ENCODE data around the gene GABARAP.

Gene GABARAP

GRCh38 chr17:7280519-7281073, 38.3 kb upstream of the GABARAP start (continued):
- TF ChIP-seq ZNF544 (tag by site-specific recombination; IDR thresholded peaks at IDR 0.05): no peak
- TF ChIP-seq ZFP3 (tag by site-specific recombination; IDR thresholded peaks at IDR 0.05; ENCODE audit: low read depth): no peak
- no peak; the same call in 1 of the 2 replicates for TF ChIP-seq SP7 (tag by site-specific recombination; IDR thresholded peaks at IDR 0.05)
- TF ChIP-seq ZSCAN16 (tag by site-specific recombination; IDR thresholded peaks at IDR 0.05): no peak
- TF ChIP-seq, protein P1, sequence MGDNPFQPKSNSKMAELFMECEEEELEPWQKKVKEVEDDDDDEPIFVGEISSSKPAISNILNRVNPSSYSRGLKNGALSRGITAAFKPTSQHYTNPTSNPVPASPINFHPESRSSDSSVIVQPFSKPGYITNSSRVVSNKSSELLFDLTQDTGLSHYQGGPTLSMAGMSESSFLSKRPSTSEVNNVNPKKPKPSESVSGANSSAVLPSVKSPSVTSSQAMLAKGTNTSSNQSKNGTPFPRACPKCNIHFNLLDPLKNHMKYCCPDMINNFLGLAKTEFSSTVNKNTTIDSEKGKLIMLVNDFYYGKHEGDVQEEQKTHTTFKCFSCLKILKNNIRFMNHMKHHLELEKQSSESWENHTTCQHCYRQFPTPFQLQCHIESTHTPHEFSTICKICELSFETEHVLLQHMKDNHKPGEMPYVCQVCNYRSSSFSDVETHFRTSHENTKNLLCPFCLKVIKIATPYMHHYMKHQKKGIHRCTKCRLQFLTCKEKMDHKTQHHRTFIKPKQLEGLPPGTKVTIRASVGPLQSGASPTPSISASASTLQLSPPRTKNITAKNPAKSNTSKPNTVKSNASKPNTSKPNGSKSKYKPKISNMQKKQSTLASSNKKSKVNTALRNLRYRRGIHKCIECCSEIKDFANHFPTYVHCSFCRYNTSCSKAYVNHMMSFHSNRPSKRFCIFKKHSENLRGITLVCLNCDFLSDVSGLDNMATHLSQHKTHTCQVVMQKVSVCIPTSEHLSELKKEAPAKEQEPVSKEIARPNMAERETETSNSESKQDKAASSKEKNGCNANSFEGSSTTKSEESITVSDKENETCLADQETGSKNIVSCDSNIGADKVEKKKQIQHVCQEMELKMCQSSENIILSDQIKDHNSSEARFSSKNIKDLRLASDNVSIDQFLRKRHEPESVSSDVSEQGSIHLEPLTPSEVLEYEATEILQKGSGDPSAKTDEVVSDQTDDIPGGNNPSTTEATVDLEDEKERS (tag by site-specific recombination; IDR thresholded peaks at IDR 0.05): no peak
- TF ChIP-seq, protein P2, sequence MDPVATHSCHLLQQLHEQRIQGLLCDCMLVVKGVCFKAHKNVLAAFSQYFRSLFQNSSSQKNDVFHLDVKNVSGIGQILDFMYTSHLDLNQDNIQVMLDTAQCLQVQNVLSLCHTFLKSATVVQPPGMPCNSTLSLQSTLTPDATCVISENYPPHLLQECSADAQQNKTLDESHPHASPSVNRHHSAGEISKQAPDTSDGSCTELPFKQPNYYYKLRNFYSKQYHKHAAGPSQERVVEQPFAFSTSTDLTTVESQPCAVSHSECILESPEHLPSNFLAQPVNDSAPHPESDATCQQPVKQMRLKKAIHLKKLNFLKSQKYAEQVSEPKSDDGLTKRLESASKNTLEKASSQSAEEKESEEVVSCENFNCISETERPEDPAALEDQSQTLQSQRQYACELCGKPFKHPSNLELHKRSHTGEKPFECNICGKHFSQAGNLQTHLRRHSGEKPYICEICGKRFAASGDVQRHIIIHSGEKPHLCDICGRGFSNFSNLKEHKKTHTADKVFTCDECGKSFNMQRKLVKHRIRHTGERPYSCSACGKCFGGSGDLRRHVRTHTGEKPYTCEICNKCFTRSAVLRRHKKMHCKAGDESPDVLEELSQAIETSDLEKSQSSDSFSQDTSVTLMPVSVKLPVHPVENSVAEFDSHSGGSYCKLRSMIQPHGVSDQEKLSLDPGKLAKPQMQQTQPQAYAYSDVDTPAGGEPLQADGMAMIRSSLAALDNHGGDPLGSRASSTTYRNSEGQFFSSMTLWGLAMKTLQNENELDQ (tag by site-specific recombination; IDR thresholded peaks at IDR 0.05; ENCODE audit: low read depth): no peak
- TF ChIP-seq, protein P3, sequence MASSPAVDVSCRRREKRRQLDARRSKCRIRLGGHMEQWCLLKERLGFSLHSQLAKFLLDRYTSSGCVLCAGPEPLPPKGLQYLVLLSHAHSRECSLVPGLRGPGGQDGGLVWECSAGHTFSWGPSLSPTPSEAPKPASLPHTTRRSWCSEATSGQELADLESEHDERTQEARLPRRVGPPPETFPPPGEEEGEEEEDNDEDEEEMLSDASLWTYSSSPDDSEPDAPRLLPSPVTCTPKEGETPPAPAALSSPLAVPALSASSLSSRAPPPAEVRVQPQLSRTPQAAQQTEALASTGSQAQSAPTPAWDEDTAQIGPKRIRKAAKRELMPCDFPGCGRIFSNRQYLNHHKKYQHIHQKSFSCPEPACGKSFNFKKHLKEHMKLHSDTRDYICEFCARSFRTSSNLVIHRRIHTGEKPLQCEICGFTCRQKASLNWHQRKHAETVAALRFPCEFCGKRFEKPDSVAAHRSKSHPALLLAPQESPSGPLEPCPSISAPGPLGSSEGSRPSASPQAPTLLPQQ (tag by site-specific recombination; IDR thresholded peaks at IDR 0.05): peak; percentile 54; the same call in 1 of the 2 replicates
- no peak for TF ChIP-seq ZNF747 (tag by site-specific recombination; IDR thresholded peaks at IDR 0.05)
- no peak for TF ChIP-seq ZNF140 (tag by site-specific recombination; IDR thresholded peaks at IDR 0.05)
- TF ChIP-seq, protein P4, sequence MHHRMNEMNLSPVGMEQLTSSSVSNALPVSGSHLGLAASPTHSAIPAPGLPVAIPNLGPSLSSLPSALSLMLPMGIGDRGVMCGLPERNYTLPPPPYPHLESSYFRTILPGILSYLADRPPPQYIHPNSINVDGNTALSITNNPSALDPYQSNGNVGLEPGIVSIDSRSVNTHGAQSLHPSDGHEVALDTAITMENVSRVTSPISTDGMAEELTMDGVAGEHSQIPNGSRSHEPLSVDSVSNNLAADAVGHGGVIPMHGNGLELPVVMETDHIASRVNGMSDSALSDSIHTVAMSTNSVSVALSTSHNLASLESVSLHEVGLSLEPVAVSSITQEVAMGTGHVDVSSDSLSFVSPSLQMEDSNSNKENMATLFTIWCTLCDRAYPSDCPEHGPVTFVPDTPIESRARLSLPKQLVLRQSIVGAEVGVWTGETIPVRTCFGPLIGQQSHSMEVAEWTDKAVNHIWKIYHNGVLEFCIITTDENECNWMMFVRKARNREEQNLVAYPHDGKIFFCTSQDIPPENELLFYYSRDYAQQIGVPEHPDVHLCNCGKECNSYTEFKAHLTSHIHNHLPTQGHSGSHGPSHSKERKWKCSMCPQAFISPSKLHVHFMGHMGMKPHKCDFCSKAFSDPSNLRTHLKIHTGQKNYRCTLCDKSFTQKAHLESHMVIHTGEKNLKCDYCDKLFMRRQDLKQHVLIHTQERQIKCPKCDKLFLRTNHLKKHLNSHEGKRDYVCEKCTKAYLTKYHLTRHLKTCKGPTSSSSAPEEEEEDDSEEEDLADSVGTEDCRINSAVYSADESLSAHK (tag by site-specific recombination; IDR thresholded peaks at IDR 0.05): no peak
- no peak for TF ChIP-seq ZNF138 (tag by site-specific recombination; IDR thresholded peaks at IDR 0.05; ENCODE audit: borderline replicate concordance)
- TF ChIP-seq BCL11B (tag by site-specific recombination; IDR thresholded peaks at IDR 0.05; ENCODE audit: low read depth): peak; percentile 85
- no peak for TF ChIP-seq WT1 (tag by site-specific recombination; IDR thresholded peaks at IDR 0.05)
- TF ChIP-seq, protein P5, sequence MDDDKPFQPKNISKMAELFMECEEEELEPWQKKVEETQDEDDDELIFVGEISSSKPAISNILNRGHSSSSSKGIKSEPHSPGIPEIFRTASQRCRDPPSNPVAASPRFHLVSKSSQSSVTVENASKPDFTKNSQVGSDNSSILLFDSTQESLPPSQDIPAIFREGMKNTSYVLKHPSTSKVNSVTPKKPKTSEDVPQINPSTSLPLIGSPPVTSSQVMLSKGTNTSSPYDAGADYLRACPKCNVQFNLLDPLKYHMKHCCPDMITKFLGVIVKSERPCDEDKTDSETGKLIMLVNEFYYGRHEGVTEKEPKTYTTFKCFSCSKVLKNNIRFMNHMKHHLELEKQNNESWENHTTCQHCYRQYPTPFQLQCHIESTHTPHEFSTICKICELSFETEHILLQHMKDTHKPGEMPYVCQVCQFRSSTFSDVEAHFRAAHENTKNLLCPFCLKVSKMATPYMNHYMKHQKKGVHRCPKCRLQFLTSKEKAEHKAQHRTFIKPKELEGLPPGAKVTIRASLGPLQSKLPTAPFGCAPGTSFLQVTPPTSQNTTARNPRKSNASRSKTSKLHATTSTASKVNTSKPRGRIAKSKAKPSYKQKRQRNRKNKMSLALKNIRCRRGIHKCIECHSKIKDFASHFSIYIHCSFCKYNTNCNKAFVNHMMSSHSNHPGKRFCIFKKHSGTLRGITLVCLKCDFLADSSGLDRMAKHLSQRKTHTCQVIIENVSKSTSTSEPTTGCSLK (tag by site-specific recombination; IDR thresholded peaks at IDR 0.05): no peak
- no peak for TF ChIP-seq ZBTB21 (tag by site-specific recombination; IDR thresholded peaks at IDR 0.05)
- peak; percentile 86 for TF ChIP-seq PRDM10 (tag by site-specific recombination; IDR thresholded peaks at IDR 0.05)
- TF ChIP-seq BCL11A (tag by site-specific recombination; IDR thresholded peaks at IDR 0.05; ENCODE audit: low read depth): peak; percentile 83; the same call in 1 of the 2 replicates
- no peak for TF ChIP-seq HOXA7 (CRISPR knock-in tag; IDR thresholded peaks at IDR 0.05; ENCODE audit: borderline replicate concordance)
- TF ChIP-seq PRDM1 (tag by site-specific recombination; IDR thresholded peaks at IDR 0.05): peak; percentile 74
- TF ChIP-seq ZBTB10 (tag by site-specific recombination; IDR thresholded peaks at IDR 0.05): no peak
- TF ChIP-seq ZNF571 (tag by site-specific recombination; IDR thresholded peaks at IDR 0.05): no peak
